AG09309 (cell line): ENCODE data around the gene NUP107.
"Not testable (repeated sequence)": the region's sequence is repeated elsewhere in the genome, so short reads cannot be mapped to it uniquely, and the experiment has no call there.

Experiments
- DNase-seq: peaks from one replicate; pipeline ENCODE4 v3.0.0-alpha.2; 2010; ENCODE audit warnings: low read depth
- H3K4me3 ChIP-seq: 2 replicates; pipeline ENCODE4 v1.5.1; 2011; ENCODE audit warnings: mild to moderate bottlenecking, low read depth, low read length, moderate library complexity; ENCODE audit not compliant: control insufficient read depth
- CTCF ChIP-seq: IDR thresholded peaks from 2 replicates; pipeline ENCODE4 v1.5.1; 2011; ENCODE audit warnings: mild to moderate bottlenecking, low read depth, low read length, inconsistent platforms; ENCODE audit not compliant: insufficient read depth, control insufficient read depth; ENCODE audit errors: missing control alignments

The NUP107 gene

GRCh38 chr12:68674376-68674775 is 12.4 kb upstream of the NUP107 start:
- DNase-seq, result no peak
- no peak overlapping the region for H3K4me3 ChIP-seq
- no peak for TF ChIP-seq CTCF

DNA sequence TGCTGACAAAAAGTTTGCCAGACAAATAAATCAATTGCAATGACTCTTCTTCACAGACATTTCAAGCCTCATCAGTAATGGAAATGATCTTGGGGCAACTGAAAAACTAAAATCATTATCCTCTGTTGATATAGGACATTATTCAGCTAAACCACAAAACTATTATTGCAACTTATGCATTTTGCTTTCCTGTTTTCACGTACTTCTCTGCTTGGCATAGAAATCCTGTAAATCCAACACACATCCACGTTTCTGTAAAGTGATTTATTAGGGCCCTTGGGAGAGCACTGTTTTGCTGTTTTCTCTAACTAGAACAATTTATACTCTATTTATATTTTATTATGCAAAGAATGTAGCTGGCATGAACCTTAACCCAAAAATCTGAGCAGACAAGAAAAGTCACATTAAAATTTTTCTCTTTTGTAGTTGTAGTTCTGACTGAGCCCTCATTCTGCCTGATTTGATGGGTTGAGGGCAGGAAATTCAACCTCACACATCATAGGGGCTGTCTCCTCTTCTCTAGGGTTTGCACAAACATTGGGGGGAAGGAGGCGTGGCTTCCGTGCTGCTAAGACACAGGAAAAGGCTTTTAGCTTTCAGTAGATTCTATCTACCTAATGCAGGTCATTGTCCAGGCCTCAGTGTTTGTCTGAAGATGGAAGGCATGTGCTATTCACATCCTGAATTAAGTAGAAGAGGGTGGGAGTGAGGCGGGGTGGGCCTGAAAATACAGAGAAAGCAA is 11.5 kb upstream of the NUP107 start:
- no peak overlapping the region for H3K4me3 ChIP-seq
- TF ChIP-seq CTCF, result no peak
- no peak for DNase-seq

- H3K4me3 ChIP-seq, result not testable (repeated sequence)
Observed at GRCh38 chr12:68676854-68677253, 9.9 kb upstream of the NUP107 start.

GRCh38 chr12:68686262-68686594 is 550 bp upstream of the NUP107 start:
- DNase-seq, result no peak
- H3K4me3 ChIP-seq, result peak overlapping the region; percentile 97
- no peak for TF ChIP-seq CTCF

More at GRCh38 chr12:68676854-68677253, 9.9 kb upstream of the NUP107 start:
- not testable (repeated sequence) for DNase-seq

DNA sequence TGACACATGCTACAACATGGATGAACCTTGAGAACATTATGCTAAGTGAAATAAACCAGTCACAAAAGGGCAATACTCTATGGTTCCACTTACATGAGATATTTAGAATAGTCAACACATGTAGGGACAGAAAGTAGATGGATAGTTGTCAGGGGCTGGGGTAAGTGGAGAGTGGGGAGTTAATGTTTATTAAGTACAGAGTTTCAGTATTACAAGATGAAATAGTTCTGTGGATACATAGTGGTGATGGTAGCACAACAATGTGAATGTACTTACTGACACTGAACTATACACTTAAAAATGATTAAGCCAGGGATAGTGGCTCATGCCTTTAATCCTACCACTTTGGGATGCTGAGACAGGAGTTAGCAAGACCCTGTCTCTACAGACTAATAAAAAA is 8.7 kb downstream of the NUP107 start:
- DNase-seq, result no peak
- H3K4me3 ChIP-seq, result no peak overlapping the region
- TF ChIP-seq CTCF, result no peak

DNA sequence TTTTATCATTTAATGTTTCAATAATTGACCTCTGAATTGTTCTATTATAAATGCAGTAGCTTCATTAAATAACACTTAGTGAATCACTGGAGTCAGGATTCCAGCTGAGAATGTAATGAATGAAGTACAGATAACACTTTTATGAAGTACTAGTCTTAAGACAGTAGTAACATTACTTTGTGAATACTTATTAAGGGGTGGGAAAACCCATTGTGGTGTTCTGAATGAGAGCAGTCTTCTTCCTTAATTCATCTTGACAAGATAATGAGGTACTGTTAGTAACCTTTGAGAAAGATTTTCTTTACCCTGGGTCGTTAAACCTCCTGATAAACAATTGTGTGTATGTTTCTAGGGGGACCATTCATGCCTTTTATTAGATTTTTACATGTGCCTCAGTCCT is 12.7 kb downstream of the NUP107 start:
- no peak for TF ChIP-seq CTCF
- H3K4me3 ChIP-seq, result no peak overlapping the region
- no peak for DNase-seq

GRCh38 chr12:68727776-68728175 is 41.0 kb downstream of the NUP107 start:
- H3K4me3 ChIP-seq, result no peak overlapping the region
- TF ChIP-seq CTCF, result no peak
- no peak for DNase-seq
